OCI-LY7 (cell line): ENCODE measurements around the gene SOD3. TPM values are rescaled to one million over a fixed set of nuclear protein-coding genes. Genes with fewer than 3 reads are reported as not detected.

Source experiments
- BruUV-seq: library from RNA; stranded (reverse); fragments of 400-500 nt; replicated peaks from 2 replicates; lab custom pipeline; 2021; lab: Mats Ljungman, UMichigan
- CTCF ChIA-PET: fragments of 300-600 bp; sonication (Branson Sonifier 250); formaldehyde crosslinking; loops from one replicate; lab custom pipeline; 2022; ENCODE audit warnings: antibody characterized with exemption; ENCODE audit not compliant: unreplicated experiment; lab: Charles Lee
- POLR2A ChIA-PET: fragments of 300-600 bp; sonication (Branson Sonifier 250); formaldehyde crosslinking; loops from one replicate; lab custom pipeline; 2022; ENCODE audit warnings: antibody characterized with exemption; lab: Charles Lee
- DNase-seq: peaks from one replicate; pipeline ENCODE4 v3.0.0-alpha.2; 2015; ENCODE audit warnings: low spot score
- H2AFZ ChIP-seq: fragments of 200-600 bp; sonication (generic), shearing (Covaris generic); 2 replicates; pipeline ENCODE4 v1.6.1; 2014; ENCODE audit warnings: mild to moderate bottlenecking, antibody characterized with exemption, low read length, moderate library complexity
- H3K27ac ChIP-seq: fragments of 200-600 bp; sonication (generic); 2 replicates; pipeline ENCODE4 v1.5.1; 2014; ENCODE audit warnings: mixed run types, low read depth, mild to moderate bottlenecking, moderate library complexity, low read length, inconsistent platforms; ENCODE audit not compliant: poor library complexity, severe bottlenecking
- H3K36me3 ChIP-seq: fragments of 200-600 bp; sonication (generic); 2 replicates; pipeline ENCODE4 v1.6.1; 2014; ENCODE audit warnings: mild to moderate bottlenecking, antibody characterized with exemption, low read length, moderate library complexity, mixed read lengths; ENCODE audit not compliant: insufficient read depth
- H3K4me1 ChIP-seq: fragments of 200-600 bp; sonication (generic); 2 replicates; pipeline ENCODE4 v1.5.1; 2014; ENCODE audit warnings: mild to moderate bottlenecking, low read length; ENCODE audit not compliant: insufficient read depth, poor library complexity, severe bottlenecking
- H3K4me2 ChIP-seq: fragments of 200-600 bp; sonication (generic); 2 replicates; pipeline ENCODE4 v1.6.1; 2014; ENCODE audit warnings: mild to moderate bottlenecking, low read length
- H3K4me3 ChIP-seq: fragments of 200-600 bp; sonication (generic); 2 replicates; pipeline ENCODE4 v1.5.1; 2014; ENCODE audit warnings: mild to moderate bottlenecking, low read depth, low read length; ENCODE audit not compliant: poor library complexity, severe bottlenecking
- H3K79me2 ChIP-seq: fragments of 200-600 bp; sonication (generic); 2 replicates; pipeline ENCODE4 v1.6.1; 2016; ENCODE audit warnings: low read depth, mild to moderate bottlenecking, low read length, moderate library complexity, mixed read lengths; ENCODE audit not compliant: insufficient read depth
- H3K9me2 ChIP-seq: fragments of 200-600 bp; sonication (generic); 2 replicates; pipeline ENCODE4 v1.6.1; 2016; ENCODE audit warnings: mild to moderate bottlenecking, low read length, mixed read lengths; ENCODE audit not compliant: insufficient read depth
- H3K9me3 ChIP-seq: fragments of 200-600 bp; sonication (generic); 2 replicates; pipeline ENCODE4 v1.6.1; 2014; ENCODE audit warnings: mild to moderate bottlenecking, mixed run types, low read length, mixed read lengths
- H4K20me1 ChIP-seq: fragments of 200-600 bp; sonication (generic); 2 replicates; pipeline ENCODE4 v1.6.1; 2014; ENCODE audit warnings: mild to moderate bottlenecking, antibody characterized with exemption, low read length, moderate library complexity, mixed read lengths; ENCODE audit not compliant: insufficient read depth
- EZH2phosphoT487 ChIP-seq: fragments of 200-600 bp; sonication (generic); IDR thresholded peaks from 2 replicates; pipeline ENCODE4 v1.6.1; 2018; ENCODE audit warnings: low read depth, borderline replicate concordance, mild to moderate bottlenecking, mixed run types, antibody characterized with exemption, low read length, moderate library complexity, mixed read lengths
- intact Hi-C: fragments of 100-400 bp; cut with micrococcal nuclease; formaldehyde crosslinking; loops from one replicate; pipeline ENCODE4 v1.10.0; 2022; ENCODE audit not compliant: unreplicated experiment
- total RNA-seq, 2 experiments: library from RNA; depleted of rRNA in 1 of 2; stranded (reverse); fragments of >200 nt in 1 of 2; shearing (Covaris generic) in 1 of 2; gene quantifications; 2 replicates each; pipeline ENCODE4 v1.2.3, GENCODE V29; 2014 to 2022
- TF ChIP-seq, protein P1 (sequence below): fragments of 200-600 bp; sonication (generic); conservative IDR thresholded peaks from 2 replicates; pipeline ENCODE4 v1.5.1; 2014; ENCODE audit warnings: mild to moderate bottlenecking, antibody characterized with exemption, low read length, moderate library complexity, mixed read lengths

SOD3 gene
- total RNA-seq, 2 experiments from 2014 or later: not detected

GRCh38 chr4:24845902-24846301, 50.5 kb downstream of the SOD3 start:
- CTCF ChIA-PET: no interaction called here
- BruUV-seq: no TSS peak
- POLR2A ChIA-PET: no interaction called here
- TF ChIP-seq, protein P1, sequence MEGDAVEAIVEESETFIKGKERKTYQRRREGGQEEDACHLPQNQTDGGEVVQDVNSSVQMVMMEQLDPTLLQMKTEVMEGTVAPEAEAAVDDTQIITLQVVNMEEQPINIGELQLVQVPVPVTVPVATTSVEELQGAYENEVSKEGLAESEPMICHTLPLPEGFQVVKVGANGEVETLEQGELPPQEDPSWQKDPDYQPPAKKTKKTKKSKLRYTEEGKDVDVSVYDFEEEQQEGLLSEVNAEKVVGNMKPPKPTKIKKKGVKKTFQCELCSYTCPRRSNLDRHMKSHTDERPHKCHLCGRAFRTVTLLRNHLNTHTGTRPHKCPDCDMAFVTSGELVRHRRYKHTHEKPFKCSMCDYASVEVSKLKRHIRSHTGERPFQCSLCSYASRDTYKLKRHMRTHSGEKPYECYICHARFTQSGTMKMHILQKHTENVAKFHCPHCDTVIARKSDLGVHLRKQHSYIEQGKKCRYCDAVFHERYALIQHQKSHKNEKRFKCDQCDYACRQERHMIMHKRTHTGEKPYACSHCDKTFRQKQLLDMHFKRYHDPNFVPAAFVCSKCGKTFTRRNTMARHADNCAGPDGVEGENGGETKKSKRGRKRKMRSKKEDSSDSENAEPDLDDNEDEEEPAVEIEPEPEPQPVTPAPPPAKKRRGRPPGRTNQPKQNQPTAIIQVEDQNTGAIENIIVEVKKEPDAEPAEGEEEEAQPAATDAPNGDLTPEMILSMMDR: no peak
- no peak for TF ChIP-seq EZH2phosphoT487
- intact Hi-C loops: no loop called here
- no peak for DNase-seq
- H3K36me3 ChIP-seq: no peaks in the 10 kb centered on the region
- no peaks in the 10 kb centered on the region for H4K20me1 ChIP-seq
- no peaks in the 10 kb centered on the region for H3K4me1 ChIP-seq
- H3K9me3 ChIP-seq: no peaks in the 10 kb centered on the region
- no peaks in the 10 kb centered on the region for H3K79me2 ChIP-seq
- no peak overlapping the region for H3K4me3 ChIP-seq
- no peak overlapping the region for H3K27ac ChIP-seq
- H3K9me2 ChIP-seq: no peaks in the 10 kb centered on the region
- H3K4me2 ChIP-seq: no peak overlapping the region
- H2AFZ ChIP-seq: no peak overlapping the region

DNA sequence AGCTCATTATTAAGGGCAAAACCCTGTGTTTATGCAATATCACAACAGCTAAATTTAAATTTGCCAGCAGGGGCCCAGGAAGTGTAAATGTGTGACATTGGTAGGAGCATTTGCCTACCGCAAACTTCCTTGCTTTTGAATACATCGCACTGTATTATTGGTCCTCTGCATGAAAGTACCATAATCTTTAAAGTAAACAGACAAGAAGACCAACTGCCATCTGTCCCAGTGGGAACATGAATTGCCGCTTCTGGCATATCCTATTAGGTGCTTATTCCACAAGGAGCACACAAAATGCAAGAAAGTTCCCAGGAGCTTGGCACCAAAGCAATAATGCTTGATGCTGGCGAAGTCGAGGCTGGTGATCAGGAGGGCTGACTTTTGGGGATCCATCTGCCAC, 51.3 kb downstream of the SOD3 start:
- no peak for DNase-seq
- H3K79me2 ChIP-seq: no peaks in the 10 kb centered on the region
- H3K36me3 ChIP-seq: no peaks in the 10 kb centered on the region
- CTCF ChIA-PET: no interaction called here
- POLR2A ChIA-PET: no interaction called here
- H3K4me1 ChIP-seq: no peaks in the 10 kb centered on the region
- no peak overlapping the region for H3K4me3 ChIP-seq
- no peaks in the 10 kb centered on the region for H3K9me3 ChIP-seq
- no peaks in the 10 kb centered on the region for H4K20me1 ChIP-seq
- no TSS peak for BruUV-seq
- H3K4me2 ChIP-seq: no peak overlapping the region
- no peak overlapping the region for H2AFZ ChIP-seq
- no peak for TF ChIP-seq EZH2phosphoT487
- TF ChIP-seq, protein P1: no peak
- H3K9me2 ChIP-seq: no peaks in the 10 kb centered on the region
- H3K27ac ChIP-seq: no peak overlapping the region
- intact Hi-C loops: no loop called here

- H3K36me3 ChIP-seq: no peaks in the 10 kb centered on the region
- no peak overlapping the region for H3K27ac ChIP-seq
- no peak overlapping the region for H2AFZ ChIP-seq
- TF ChIP-seq, protein P1: no peak
- no peak for TF ChIP-seq EZH2phosphoT487
- intact Hi-C loops: no loop called here
- no peaks in the 10 kb centered on the region for H3K9me3 ChIP-seq
- no peaks in the 10 kb centered on the region for H4K20me1 ChIP-seq
- no peaks in the 10 kb centered on the region for H3K9me2 ChIP-seq
- H3K4me1 ChIP-seq: no peaks in the 10 kb centered on the region
- no peak overlapping the region for H3K4me2 ChIP-seq
- H3K79me2 ChIP-seq: no peaks in the 10 kb centered on the region
- ChIA-PET CTCF (no interaction called here), POLR2A (no interaction called here)
- BruUV-seq: no TSS peak
- H3K4me3 ChIP-seq: no peak overlapping the region
- no peak for DNase-seq
These were observed 54.0 kb downstream of the SOD3 start for GRCh38 chr4:24849351-24849750.
